ENCODE results near the gene MACC1. TPM values are rescaled to one million over a fixed set of nuclear protein-coding genes. Genes with fewer than 3 reads are reported as not detected.
A peak's percentile ranks its signal among the peaks of the same experiment; 100 is the strongest.

The MACC1 gene
- total and polyA plus RNA-seq, 12 donors, result under 0.01 to 0.82 (median 0.20) TPM; not detected in 4

DNA sequence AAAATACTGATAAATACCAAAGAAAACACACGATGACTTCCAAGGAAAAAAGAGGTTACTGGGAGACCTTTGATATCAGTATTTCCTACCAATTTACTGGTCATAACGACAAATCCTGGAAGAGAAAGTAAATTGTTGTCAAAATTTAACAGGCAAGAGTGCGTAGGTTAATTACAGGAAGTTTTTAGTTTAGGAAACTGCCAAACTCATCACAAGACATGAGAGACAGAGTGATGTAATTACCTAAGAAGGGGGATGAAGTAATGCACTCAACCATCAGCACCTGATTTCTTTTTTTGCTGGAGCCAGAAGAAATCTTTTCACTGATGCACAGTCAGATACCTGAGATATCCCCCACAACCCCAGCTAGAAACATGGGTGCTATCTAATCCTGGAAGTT lies 16.8 kb downstream of the MACC1 start:
- Histone ChIP-seq H3K4me1 (peaks cover 0 to 34% (median 0%) of the 10 kb centered on the region in 9 donors), H3K27me3 (no peaks in the 10 kb centered on the region), H3K4me3 (no peak overlapping the region), H3K27ac (peak overlapping the region in 1 of 10 donors; percentile 29), H3K36me3 (no peaks in the 10 kb centered on the region), H3K9me3 (no peaks in the 10 kb centered on the region)
- no peak for TF ChIP-seq CTCF (IDR thresholded peaks at IDR 0.05)
- intact Hi-C loops (cut with DNase I), result no loop called here
- WGBS, 2 donors, result 49 to 62% methylated on average over 3 of the region's 3 CpGs
- ATAC-seq (no peak), DNase-seq (no peak)

DNA sequence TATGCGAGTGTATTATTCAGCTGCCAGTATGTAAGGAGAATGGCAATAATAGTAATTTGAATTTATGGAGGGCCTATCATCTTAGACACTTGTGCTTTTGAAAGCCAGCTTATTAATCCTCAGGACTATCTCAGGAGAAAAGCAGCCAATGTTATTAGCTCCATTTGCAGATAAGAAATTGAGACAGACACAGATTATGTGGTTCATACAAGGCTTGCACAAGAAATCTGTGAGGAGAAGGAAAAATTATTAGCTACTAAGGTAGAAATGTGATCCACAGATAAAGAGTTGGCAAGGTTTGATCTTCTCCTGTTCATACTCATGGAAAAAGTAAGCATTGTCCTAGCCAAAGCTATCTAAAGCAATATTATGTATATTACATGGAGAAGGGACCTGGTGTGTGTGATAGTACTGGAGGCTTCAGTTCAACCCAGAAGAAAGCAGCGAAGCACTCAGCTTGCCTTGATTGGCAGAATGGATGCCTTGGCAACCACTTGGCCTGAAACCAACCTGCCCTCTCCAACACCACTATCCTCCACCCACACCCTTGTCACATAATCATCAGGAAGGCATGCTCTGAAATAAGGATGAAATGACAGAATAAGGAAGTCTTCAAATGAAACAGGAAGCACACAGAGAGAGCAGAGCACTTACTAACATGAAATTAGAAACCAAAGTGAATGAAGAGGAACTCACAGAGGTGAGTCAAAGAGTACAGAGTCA lies 18.0 kb downstream of the MACC1 start:
- Histone ChIP-seq H3K4me1 (peaks cover 0 to 34% (median 0%) of the 10 kb centered on the region in 9 donors), H3K27ac (peak overlapping the region in 1 of 10 donors; percentile 29), H3K9me3 (no peaks in the 10 kb centered on the region), H3K4me3 (no peak overlapping the region), H3K36me3 (no peaks in the 10 kb centered on the region), H3K27me3 (no peaks in the 10 kb centered on the region)
- DNase-seq, result peak in 1 of 2 donors; percentile 25
- intact Hi-C loops (cut with DNase I), result no loop called here
- 77 to 79% methylated on average over 2 of the region's 2 CpGs for WGBS, 2 donors
- peak in 5 of 8 donors; percentile 34 to 76 (median 54) for ATAC-seq
- no peak for TF ChIP-seq CTCF (IDR thresholded peaks at IDR 0.05)

DNA sequence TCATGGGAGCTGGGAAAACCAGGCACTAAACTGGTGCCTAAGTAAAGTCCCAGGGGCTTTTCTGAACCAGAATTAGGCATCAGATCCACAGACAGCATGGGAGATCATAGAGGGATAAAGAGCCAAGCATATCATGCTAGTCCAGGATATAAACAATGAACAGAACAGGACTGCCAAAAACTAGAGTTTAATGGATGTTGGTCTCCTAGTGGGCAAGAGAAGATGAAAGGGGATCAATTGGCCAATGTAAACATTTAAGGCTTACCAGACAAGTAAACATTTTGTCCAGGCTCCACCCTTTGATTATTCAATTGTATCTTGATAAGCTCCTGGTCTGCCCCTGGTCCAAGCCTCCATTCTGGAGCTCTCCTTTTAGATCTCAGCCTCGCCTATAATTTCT lies 18.9 kb downstream of the MACC1 start:
- intact Hi-C loops (cut with DNase I), result no loop called here
- 93 to 94% methylated on average over 1 of the region's 1 CpG for WGBS, 2 donors
- H3K9me3 ChIP-seq, result no peaks in the 10 kb centered on the region

GRCh38 chr7:20197837-20198236 lies 19.3 kb downstream of the MACC1 start:
- ATAC-seq (no peak), DNase-seq (no peak)
- Histone ChIP-seq H3K4me1 (peaks cover 0 to 34% (median 0%) of the 10 kb centered on the region in 9 donors), H3K27me3 (no peaks in the 10 kb centered on the region), H3K9me3 (no peaks in the 10 kb centered on the region), H3K27ac (peak overlapping the region in 1 of 10 donors; percentile 6), H3K4me3 (no peak overlapping the region), H3K36me3 (no peaks in the 10 kb centered on the region)
- peak in 6 of 9 donors; percentile 6 to 45 (median 21) for TF ChIP-seq CTCF (IDR thresholded peaks at IDR 0.05)
- intact Hi-C loops (cut with DNase I), result no loop called here

More for the DNA sequence above, 18.9 kb downstream of the MACC1 start:
- Histone ChIP-seq H3K27ac (no peak overlapping the region), H3K4me1 (peaks cover 0 to 34% (median 0%) of the 10 kb centered on the region in 9 donors), H3K4me3 (no peak overlapping the region), H3K27me3 (no peaks in the 10 kb centered on the region), H3K36me3 (no peaks in the 10 kb centered on the region)
- no peak for ATAC-seq
- TF ChIP-seq CTCF (IDR thresholded peaks at IDR 0.05), result no peak
- no peak for DNase-seq
